Astrocyte (in vitro differentiated cells and primary cell): Measurements from ENCODE around the gene SH3RF1.

ENCODE experiments used
- EZH2 ChIP-seq: IDR thresholded peaks from 2 replicates; pipeline ENCODE4 v1.6.1; 2012; ENCODE audit warnings: mild to moderate bottlenecking, low read length, inconsistent platforms; ENCODE audit not compliant: insufficient read depth
- TF ChIP-seq, protein P1 (sequence below): IDR thresholded peaks from 2 replicates; pipeline ENCODE4 v1.5.1; 2011; ENCODE audit warnings: low read depth, mild to moderate bottlenecking, inconsistent platforms, low read length, moderate library complexity; ENCODE audit not compliant: insufficient read depth

DNA sequence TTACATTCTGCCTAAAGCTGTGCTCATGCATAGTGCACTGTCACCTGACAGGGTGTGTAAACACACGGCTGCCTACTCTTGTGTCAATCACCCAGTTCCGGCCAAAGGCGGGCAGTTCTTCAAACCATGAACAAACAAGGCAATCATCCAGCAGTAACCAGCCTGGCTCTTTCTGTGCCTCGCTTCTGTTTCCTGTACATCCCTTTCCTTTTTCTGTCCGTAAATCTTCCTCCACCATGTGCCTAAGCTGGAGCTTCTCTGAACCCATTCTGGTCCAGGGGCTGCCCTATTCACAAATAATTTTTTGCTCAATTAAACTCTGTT, 199.9 kb downstream of the SH3RF1 start:
- TF ChIP-seq, protein P1, sequence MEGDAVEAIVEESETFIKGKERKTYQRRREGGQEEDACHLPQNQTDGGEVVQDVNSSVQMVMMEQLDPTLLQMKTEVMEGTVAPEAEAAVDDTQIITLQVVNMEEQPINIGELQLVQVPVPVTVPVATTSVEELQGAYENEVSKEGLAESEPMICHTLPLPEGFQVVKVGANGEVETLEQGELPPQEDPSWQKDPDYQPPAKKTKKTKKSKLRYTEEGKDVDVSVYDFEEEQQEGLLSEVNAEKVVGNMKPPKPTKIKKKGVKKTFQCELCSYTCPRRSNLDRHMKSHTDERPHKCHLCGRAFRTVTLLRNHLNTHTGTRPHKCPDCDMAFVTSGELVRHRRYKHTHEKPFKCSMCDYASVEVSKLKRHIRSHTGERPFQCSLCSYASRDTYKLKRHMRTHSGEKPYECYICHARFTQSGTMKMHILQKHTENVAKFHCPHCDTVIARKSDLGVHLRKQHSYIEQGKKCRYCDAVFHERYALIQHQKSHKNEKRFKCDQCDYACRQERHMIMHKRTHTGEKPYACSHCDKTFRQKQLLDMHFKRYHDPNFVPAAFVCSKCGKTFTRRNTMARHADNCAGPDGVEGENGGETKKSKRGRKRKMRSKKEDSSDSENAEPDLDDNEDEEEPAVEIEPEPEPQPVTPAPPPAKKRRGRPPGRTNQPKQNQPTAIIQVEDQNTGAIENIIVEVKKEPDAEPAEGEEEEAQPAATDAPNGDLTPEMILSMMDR: no peak
- TF ChIP-seq EZH2: no peak
